HK-2 (cell line): ENCODE measurements around the gene APOC1.
"Not testable (repeated sequence)": the region's sequence is repeated elsewhere in the genome, so short reads cannot be mapped to it uniquely, and the experiment has no call there.

Source experiments
- DNase-seq: peaks from one replicate; pipeline ENCODE4 v3.0.0-alpha.2; 2018; ENCODE audit not compliant: unreplicated experiment

Gene APOC1

DNA sequence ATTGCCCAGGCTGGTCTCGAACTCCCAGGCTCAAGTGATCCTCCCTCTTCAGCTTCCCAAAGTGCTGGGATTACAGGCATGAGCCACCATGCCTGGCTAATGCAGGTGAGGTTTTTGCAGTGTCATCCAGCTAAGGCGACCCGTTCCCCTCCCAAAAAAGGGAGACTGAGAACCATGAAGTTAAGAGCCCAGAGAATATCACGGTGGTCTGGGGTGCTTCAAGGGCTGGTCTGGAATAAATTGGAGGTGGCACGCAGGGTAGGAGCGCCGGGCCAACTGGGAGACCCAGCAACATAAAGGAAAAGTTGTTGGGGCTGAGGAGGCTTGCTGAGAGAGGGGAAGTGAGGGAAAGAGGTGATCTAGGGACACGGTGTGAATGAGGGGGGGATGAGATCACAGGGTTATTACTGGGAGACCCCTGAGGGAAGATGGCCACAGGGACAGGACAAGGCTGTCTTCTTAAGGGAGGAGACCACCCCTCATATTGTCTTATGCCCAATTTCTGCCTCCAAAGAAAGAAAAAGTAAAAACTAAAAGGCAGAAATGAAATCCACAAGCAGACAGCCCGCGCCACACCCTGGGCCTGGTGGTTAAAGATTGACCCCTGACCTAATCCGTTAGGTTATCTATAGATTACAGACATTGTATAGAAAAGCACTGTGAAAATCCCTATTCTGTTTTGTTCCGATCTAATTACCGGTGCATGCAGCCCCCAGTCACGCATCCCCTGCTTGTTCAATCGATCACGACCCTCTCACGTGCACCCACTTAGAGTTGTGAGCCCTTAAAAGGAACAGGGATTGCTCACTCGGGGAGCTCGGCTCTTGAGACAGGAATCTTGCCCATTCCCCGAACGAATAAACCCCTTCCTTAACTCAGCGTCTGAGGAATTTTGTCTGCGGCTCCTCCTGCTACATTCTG lies 636 bp upstream of the APOC1 start:
- DNase-seq = not testable (repeated sequence)

- DNase-seq = no peak
Observed at GRCh38 chr19:44924243-44924725, 9.9 kb downstream of the APOC1 start.

GRCh38 chr19:44925114-44925891 lies 10.9 kb downstream of the APOC1 start:
- no peak for DNase-seq

DNA sequence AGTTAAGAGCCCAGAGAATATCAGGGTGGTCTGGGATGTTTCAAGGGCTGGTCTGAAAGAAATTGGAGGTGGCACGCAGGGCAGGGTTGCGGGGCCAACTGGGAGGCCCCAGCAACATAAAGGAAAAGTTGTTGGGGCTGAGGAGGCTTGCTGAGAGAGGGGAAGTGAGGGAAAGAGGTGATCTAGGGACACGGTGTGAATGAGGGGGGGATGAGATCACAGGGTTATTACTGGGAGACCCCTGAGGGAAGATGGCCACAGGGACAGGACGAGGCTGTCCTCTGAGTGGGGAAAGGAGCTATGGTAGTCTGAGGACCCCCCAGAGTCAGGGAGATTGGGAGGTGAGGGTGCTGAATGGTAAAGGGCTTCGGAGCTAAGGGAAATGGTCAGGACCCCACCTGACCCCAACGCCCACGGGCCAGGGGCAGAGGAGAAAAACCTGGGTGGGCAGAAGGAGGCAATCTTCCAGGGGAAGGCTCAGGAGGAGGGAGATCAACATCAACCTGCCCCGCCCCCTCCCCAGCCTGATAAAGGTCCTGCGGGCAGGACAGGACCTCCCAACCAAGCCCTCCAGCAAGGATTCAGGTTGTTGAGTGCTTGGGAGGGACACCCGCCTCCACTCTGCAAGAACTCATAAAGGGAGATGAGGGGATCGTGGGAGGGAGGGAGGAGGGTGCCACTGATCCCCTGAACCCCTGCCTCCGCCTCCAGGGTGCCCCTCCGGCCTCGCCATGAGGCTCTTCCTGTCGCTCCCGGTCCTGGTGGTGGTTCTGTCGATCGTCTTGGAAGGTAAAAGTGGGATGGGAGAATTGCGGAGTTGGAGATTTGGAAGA lies 12.1 kb downstream of the APOC1 start:
- DNase-seq = not testable (repeated sequence)

DNA sequence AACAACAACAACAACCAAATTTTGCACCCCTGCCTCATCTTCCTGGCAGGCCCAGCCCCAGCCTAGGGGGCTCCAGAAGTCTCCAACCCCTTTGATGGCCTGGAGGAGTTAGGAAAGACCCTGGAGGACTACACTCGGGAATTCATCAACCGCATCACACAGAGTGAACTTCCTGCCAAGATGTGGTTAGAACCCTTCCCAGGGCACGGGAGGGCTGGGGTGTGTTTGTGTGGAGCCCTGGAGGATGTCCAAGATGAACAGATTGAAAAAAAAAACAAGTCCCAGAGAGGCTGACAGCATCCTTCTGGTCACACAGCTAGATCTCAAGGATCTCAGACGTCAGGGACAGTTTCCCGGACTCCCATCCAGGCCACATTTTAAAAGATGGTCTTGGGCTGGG lies 13.3 kb downstream of the APOC1 start:
- no peak for DNase-seq

DNA sequence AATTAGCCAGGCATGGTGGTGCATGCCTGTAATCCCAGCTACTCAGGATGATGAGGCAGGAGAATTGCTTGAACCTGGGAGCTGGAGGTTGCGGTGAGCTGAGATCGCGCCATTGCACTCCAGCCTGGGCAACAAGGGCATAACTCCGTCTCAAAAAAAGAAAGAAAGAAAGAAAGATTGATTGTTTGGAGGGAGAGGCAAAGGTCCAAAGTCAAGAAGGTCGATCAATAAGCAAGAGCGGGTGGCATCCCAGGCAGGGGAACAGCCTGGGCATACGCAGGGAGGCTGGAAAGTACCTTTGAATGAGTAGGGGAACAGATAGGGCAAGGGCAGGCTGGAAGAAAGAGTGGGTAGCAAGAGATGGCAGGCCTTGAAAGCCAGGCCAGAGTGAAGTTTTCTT lies 15.7 kb downstream of the APOC1 start:
- no peak for DNase-seq

GRCh38 chr19:44931541-44931940 lies 17.1 kb downstream of the APOC1 start:
- no peak for DNase-seq

- no peak for DNase-seq
Observed at GRCh38 chr19:44939668-44940067, 25.3 kb downstream of the APOC1 start.

- DNase-seq = no peak
Observed at GRCh38 chr19:44942067-44942571, 27.7 kb downstream of the APOC1 start, which contains the start of gene APOC4. APOC4 (plus strand) TSS chr19:44942237; CDS start chr19:44942278, 41 bp downstream.

DNA sequence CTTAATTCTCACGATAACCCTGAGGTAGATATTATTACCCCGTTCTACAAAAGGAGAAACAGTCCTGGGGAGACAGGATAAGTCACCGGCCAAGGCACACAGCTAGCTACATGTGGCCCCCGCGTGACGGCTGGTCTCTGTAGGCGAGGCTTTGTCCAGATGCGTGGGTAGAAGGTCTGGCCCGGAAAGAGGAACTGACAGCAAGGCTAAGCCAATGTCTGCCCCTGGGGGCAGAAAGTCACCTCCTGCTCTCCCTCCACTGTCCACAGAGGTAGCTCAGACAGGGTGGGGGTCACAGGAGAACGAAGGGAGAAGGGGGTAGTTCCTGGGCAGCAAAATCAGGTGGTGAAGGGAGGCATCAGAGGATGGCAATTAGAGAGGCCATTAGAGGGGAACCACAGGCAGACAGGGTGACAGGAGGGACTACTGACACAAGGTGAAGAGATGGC lies 29.4 kb downstream of the APOC1 start:
- DNase-seq = no peak

DNA sequence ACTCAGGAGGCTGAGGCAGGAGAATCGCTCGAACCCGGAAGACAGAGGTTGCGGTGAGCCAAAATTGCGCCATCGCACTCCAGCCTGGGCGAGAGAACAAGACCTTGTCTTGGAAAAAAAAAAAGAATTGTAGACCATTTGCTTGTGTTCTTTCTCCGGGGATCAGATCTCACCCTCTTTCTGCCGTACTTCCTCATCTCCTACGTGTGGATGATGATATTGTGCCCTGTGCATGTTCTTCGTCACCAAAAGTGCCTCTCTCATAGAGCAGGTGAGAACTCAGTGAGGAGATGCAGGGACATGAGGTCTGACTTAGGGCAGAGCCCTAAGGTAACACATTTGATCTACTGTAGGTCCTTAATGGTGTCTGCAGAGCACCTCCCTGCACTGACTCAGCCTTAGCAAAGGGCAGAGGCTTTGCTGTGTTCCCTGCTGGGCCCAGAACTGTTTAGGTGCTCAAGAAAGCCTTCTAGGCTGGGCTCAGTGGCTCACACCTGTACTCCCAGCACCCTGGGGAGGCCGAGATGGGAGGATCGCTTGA lies 32.7 kb downstream of the APOC1 start:
- no peak for DNase-seq

- no peak for DNase-seq
Observed at GRCh38 chr19:44948237-44948636, 33.8 kb downstream of the APOC1 start.

DNA sequence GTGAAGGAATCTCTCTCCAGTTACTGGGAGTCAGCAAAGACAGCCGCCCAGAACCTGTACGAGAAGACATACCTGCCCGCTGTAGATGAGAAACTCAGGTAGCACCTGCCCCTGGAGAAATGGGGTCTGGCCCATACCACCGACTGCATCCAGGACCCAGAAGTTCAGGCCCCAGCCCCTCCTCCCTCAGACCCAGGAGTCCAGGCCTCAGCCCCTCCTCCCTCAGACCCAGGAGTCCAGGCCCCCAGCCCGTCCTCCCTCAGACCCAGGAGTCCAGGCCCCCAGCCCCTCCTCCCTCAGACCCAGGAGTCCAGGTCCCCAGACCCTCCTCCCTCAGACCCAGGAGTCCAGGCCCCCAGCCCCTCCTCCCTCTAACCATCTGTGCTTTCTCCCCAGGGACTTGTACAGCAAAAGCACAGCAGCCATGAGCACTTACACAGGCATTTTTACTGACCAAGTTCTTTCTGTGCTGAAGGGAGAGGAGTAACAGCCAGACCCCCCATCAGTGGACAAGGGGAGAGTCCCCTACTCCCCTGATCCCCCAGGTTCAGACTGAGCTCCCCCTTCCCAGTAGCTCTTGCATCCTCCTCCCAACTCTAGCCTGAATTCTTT lies 34.5 kb downstream of the APOC1 start:
- DNase-seq = no peak

GRCh38 chr19:44949550-44949949 lies 35.1 kb downstream of the APOC1 start:
- no peak for DNase-seq

- DNase-seq = peak; percentile 56
Observed at GRCh38 chr19:44951179-44952159, 37.1 kb downstream of the APOC1 start.

GRCh38 chr19:44954278-44954648 lies 39.9 kb downstream of the APOC1 start:
- no peak for DNase-seq

DNA sequence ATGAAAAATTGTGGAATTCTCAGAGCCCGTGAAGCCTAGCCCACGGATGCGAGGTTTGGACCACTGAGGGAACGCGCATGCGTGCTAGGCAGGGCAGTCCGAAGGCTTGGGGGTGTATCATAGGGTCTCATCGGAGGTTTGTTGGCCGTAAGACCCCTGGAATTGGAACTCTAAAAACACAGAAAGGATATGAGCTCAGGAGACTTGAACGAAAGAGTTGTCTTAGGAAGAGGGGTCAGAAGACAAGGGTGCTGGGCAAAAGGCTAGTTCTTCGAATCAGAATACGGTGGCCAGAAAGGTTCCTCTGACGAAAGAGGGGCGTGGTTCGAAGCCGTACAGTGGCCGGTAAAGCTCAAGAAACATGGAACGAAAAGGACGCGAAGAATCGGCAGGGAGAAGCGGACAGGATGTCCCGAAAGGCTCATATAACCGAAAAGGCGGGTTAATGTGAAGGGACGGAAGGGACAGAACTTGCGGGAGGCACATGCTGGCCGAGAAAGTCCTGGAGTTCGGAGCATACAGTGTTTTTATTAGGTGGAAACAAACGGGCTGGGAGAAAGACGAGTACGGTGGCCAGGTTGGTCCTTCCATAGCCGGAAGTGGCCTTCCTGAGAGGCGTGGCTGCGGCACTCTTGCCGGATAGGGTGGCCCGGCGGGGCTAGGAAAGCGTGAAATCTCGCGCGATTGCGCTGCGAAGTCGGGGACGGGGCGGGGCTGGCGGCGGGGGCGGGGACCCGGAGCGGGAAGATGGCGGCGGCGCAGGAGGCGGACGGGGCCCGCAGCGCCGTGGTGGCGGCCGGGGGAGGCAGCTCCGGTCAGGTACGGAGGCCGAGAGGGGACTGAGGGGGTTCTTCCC lies 40.5 kb downstream of the APOC1 start, which contains the start of gene CLPTM1:
TSS of gene CLPTM1 (plus strand) at position 732 of the 856 bp plus-strand sequence. CDS start at position 748, 16 bp downstream.
- peak; percentile 94 for DNase-seq
